A673 (cell line): ENCODE data around the gene ACTL8. TPM values are rescaled to one million over a fixed set of nuclear protein-coding genes. Genes with fewer than 3 reads are reported as not detected.

ENCODE experiments used
- BruUV-seq: library from RNA; stranded (reverse); fragments of 400-500 nt; replicated peaks from 2 replicates; lab custom pipeline; 2021; lab: Mats Ljungman, UMichigan
- CTCF ChIA-PET: fragments of 300-600 bp; sonication (Branson Sonifier 250); formaldehyde crosslinking; loops from one replicate; lab custom pipeline; 2022; ENCODE audit warnings: antibody characterized with exemption; lab: Charles Lee
- POLR2A ChIA-PET: fragments of 300-600 bp; sonication (Branson Sonifier 250); formaldehyde crosslinking; loops from one replicate; lab custom pipeline; 2022; ENCODE audit warnings: antibody characterized with exemption; ENCODE audit not compliant: low non-redundant PET; lab: Charles Lee
- DNase-seq: peaks from one replicate; pipeline ENCODE4 v3.0.0-alpha.2; 2015; ENCODE audit warnings: low spot score
- H3K27ac ChIP-seq: fragments of 200-600 bp; sonication (generic); 2 replicates; pipeline ENCODE4 v1.5.1; 2016; ENCODE audit warnings: mixed run types, low read depth, mild to moderate bottlenecking, mixed read lengths, antibody characterized with exemption, low read length; ENCODE audit not compliant: poor library complexity, severe bottlenecking
- H3K27me3 ChIP-seq: fragments of 200-600 bp; sonication (generic); replicated peaks from 2 replicates; pipeline ENCODE4 v1.6.1; 2017; ENCODE audit warnings: mixed run types, low read depth, mild to moderate bottlenecking, mixed read lengths, antibody characterized with exemption, low read length; ENCODE audit not compliant: insufficient read depth, poor library complexity
- H3K36me3 ChIP-seq: fragments of 200-600 bp; sonication (generic); 2 replicates; pipeline ENCODE4 v1.6.1; 2016; ENCODE audit warnings: mixed run types, mild to moderate bottlenecking, mixed read lengths, antibody characterized with exemption, low read length; ENCODE audit not compliant: insufficient read depth, poor library complexity, severe bottlenecking
- H3K4me1 ChIP-seq: fragments of 200-600 bp; sonication (generic); 2 replicates; pipeline ENCODE4 v1.6.1; 2017; ENCODE audit warnings: mixed run types, mild to moderate bottlenecking, mixed read lengths, antibody characterized with exemption, low read length; ENCODE audit not compliant: insufficient read depth, poor library complexity, severe bottlenecking
- H3K4me3 ChIP-seq: fragments of 200-600 bp; sonication (generic); 2 replicates; pipeline ENCODE4 v1.5.1; 2016; ENCODE audit warnings: low read depth, mixed run types, mild to moderate bottlenecking, mixed read lengths, low read length; ENCODE audit not compliant: poor library complexity, severe bottlenecking
- H3K9me3 ChIP-seq: fragments of 200-600 bp; sonication (generic); 2 replicates; pipeline ENCODE4 v1.6.1; 2016; ENCODE audit warnings: mixed run types, low read depth, mild to moderate bottlenecking, mixed read lengths, antibody characterized with exemption, low read length; ENCODE audit not compliant: poor library complexity, severe bottlenecking
- CTCF ChIP-seq: fragments of 300-800, 200-600 bp; sonication (generic); conservative IDR thresholded peaks from 2 replicates; pipeline ENCODE4 v1.5.1; 2017; ENCODE audit warnings: low read depth, mild to moderate bottlenecking, antibody characterized with exemption, low read length, moderate library complexity, mixed read lengths
- EZH2 ChIP-seq: fragments of 200-600 bp; sonication (generic); IDR thresholded peaks from 2 replicates; pipeline ENCODE4 v1.6.1; 2017; ENCODE audit warnings: borderline replicate concordance, low read depth, mild to moderate bottlenecking, mixed read lengths, antibody characterized with exemption, low read length; ENCODE audit not compliant: poor library complexity, severe bottlenecking
- intact Hi-C: fragments of 100-400 bp; cut with micrococcal nuclease; formaldehyde crosslinking; loops from one replicate; pipeline ENCODE4 v1.10.0; 2022; ENCODE audit not compliant: unreplicated experiment
- total RNA-seq: library from RNA; stranded (reverse); gene quantifications from 2 replicates; pipeline ENCODE4 v1.2.3, GENCODE V29; 2021

Gene ACTL8
- total RNA-seq, 1 experiment from 2014 or later = 0.28 TPM

DNA sequence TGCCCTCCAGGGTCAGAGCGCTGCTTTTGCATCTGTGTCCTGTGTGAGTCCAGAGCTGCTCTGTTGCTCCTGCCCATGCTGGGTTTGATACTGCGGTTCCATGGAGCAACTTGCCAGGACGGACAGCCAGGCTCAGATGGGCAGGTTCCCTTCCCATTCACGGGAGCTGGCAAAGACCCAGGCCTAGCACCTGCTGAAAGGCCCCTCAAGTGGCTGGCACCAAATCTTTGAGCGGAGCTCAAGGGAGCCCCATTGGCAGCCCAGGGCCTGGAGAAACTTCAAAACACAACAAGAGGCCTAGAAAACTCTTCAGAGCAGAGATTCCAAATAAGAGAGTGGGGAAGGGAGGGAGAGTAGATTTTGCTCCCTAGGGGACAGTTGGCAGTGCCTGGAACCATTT lies 97.2 kb downstream of the ACTL8 start:
- no TSS peak for BruUV-seq
- Histone ChIP-seq H3K9me3 (no peaks in the 10 kb centered on the region), H3K4me1 (no peaks in the 10 kb centered on the region), H3K27ac (no peak overlapping the region), H3K4me3 (no peak overlapping the region), H3K36me3 (no peaks in the 10 kb centered on the region), H3K27me3 (no peaks in the 10 kb centered on the region)
- TF ChIP-seq EZH2 (no peak), CTCF (no peak)
- DNase-seq = no peak
- intact Hi-C loops = no loop called here
- POLR2A ChIA-PET = no interaction called here
- CTCF ChIA-PET = no interaction called here

GRCh38 chr1:17853241-17853935 lies 98.3 kb downstream of the ACTL8 start:
- no peaks in the 10 kb centered on the region for H3K4me1 ChIP-seq
- H3K36me3 ChIP-seq = no peaks in the 10 kb centered on the region
- no TSS peak for BruUV-seq
- H3K9me3 ChIP-seq = no peaks in the 10 kb centered on the region
- DNase-seq = no peak
- no peak overlapping the region for H3K27ac ChIP-seq
- intact Hi-C loops = no loop called here
- POLR2A ChIA-PET = no interaction called here
- H3K4me3 ChIP-seq = no peak overlapping the region
- no peak for TF ChIP-seq EZH2
- no peak for TF ChIP-seq CTCF
- CTCF ChIA-PET = no interaction called here
- no peaks in the 10 kb centered on the region for H3K27me3 ChIP-seq

DNA sequence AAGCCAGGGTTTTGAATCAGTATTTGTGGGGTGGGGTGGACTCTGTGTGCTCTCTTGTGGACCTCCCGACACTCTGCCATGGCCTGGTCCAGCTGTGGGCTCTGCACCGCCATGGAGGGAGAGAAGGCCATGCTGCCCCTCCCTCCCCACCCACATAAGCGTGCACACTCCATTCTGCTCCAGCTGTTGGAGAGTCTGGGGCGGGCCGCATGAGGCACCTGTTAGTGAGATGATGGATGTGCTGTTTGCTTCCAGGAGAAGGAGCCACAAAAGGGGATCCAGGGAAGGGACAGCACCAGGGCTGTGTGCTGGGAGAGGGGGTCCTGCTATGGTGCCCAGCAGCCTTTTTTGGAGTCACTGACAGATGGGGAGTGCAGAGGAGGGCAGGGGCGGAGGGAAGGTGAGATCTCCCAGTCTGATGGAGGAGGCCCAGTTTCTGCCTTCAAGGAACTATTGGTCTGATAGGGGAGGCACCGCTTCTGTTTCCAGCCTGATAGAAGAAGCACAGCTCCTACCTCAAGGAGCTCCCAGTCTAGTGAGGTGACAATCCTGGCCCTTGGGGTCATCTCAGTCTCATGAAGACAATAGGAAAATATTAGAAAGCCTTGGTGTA lies 101.5 kb downstream of the ACTL8 start:
- ChIA-PET POLR2A (no interaction called here), CTCF (no interaction called here)

More for the DNA sequence above, 101.5 kb downstream of the ACTL8 start:
- Histone ChIP-seq H3K36me3 (no peaks in the 10 kb centered on the region), H3K4me3 (no peak overlapping the region), H3K27me3 (no peaks in the 10 kb centered on the region), H3K4me1 (peaks cover 3% of the 10 kb centered on the region), H3K27ac (no peak overlapping the region), H3K9me3 (no peaks in the 10 kb centered on the region)
- intact Hi-C loops = no loop called here
- no TSS peak for BruUV-seq
- DNase-seq = no peak
- no peak for TF ChIP-seq EZH2
- TF ChIP-seq CTCF = no peak
